ENCODE measurements around the gene RWDD4. TPM values are rescaled to one million over a fixed set of nuclear protein-coding genes. Genes with fewer than 3 reads are reported as not detected.

Gene RWDD4
- total RNA-seq, 2 experiments from 2014 or later, result 13.2 to 14.8 TPM

Other genes starting within 250 kb of the RWDD4 start
- gene CDKN2AIP, start 214.5 kb downstream of the RWDD4 start, total RNA-seq, result 10 to 100 TPM; 28.2 to 30.2 TPM
- 10 to 100 TPM; 11.5 to 12.8 TPM for gene ING2, start 154.1 kb downstream of the RWDD4 start, total RNA-seq
- gene TRAPPC11, start 108 bp upstream of the RWDD4 start, total RNA-seq, result 10 to 100 TPM; 28.0 to 33.1 TPM
- not detected for gene STOX2, start 246.1 kb upstream of the RWDD4 start, total RNA-seq